ENCODE data around the gene CBLC. TPM values are rescaled to one million over a fixed set of nuclear protein-coding genes. Genes with fewer than 3 reads are reported as not detected.

The CBLC gene
- total and polyA plus RNA-seq, 9 donors = 0.11 to 2.6 (median 1.1) TPM; not detected in 5

Other genes starting within 250 kb of the CBLC start
- gene CEACAM20, start 248.2 kb upstream of the CBLC start, total RNA-seq = not detected
- not detected for gene CEACAM20, start 248.2 kb upstream of the CBLC start, polyA plus RNA-seq (ENCODE audit: insufficient read depth in 1 of 8, insufficient read length in 8 of 8, low replicate concordance in 1 of 8)
- gene IGSF23, start 164.3 kb upstream of the CBLC start, total RNA-seq = not detected
- gene IGSF23, start 164.3 kb upstream of the CBLC start, polyA plus RNA-seq (ENCODE audit: insufficient read depth in 1 of 8, insufficient read length in 8 of 8, low replicate concordance in 1 of 8) = not detected
- gene PVR, start 134.0 kb upstream of the CBLC start, total RNA-seq = 22.3 TPM
- 10 to 100 TPM; 18.4 to 25.6 (median 20.1) TPM for gene PVR, start 134.0 kb upstream of the CBLC start, polyA plus RNA-seq (ENCODE audit: insufficient read depth in 1 of 8, insufficient read length in 8 of 8, low replicate concordance in 1 of 8)
- gene CEACAM19, start 106.4 kb upstream of the CBLC start, total RNA-seq = 2.8 TPM
- 10 to 100 TPM in 1 of 8 donors, 1 to 10 TPM in 7; 4.0 to 11.7 (median 7.1) TPM for gene CEACAM19, start 106.4 kb upstream of the CBLC start, polyA plus RNA-seq (ENCODE audit: insufficient read depth in 1 of 8, insufficient read length in 8 of 8, low replicate concordance in 1 of 8)
- 0.62 TPM for gene CEACAM16, start 78.7 kb upstream of the CBLC start, total RNA-seq
- under 1 TPM; 0.31 to 0.84 (median 0.53) TPM for gene CEACAM16, start 78.7 kb upstream of the CBLC start, polyA plus RNA-seq (ENCODE audit: insufficient read depth in 1 of 8, insufficient read length in 8 of 8, low replicate concordance in 1 of 8)
- 2.7 TPM for gene BCL3, start 29.2 kb upstream of the CBLC start, total RNA-seq
- gene BCL3, start 29.2 kb upstream of the CBLC start, polyA plus RNA-seq (ENCODE audit: insufficient read depth in 1 of 8, insufficient read length in 8 of 8, low replicate concordance in 1 of 8) = 10 to 100 TPM; 10.8 to 19.2 (median 14.5) TPM
- gene BCAM, start 31.2 kb downstream of the CBLC start, total RNA-seq = 81.6 TPM
- gene BCAM, start 31.2 kb downstream of the CBLC start, polyA plus RNA-seq (ENCODE audit: insufficient read depth in 1 of 8, insufficient read length in 8 of 8, low replicate concordance in 1 of 8) = 100 to 1,000 TPM; 122 to 235 (median 205) TPM
- 38.4 TPM for gene NECTIN2, start 68.4 kb downstream of the CBLC start, total RNA-seq
- 10 to 100 TPM; 48.7 to 61.8 (median 54.7) TPM for gene NECTIN2, start 68.4 kb downstream of the CBLC start, polyA plus RNA-seq (ENCODE audit: insufficient read depth in 1 of 8, insufficient read length in 8 of 8, low replicate concordance in 1 of 8)
- gene TOMM40, start 113.4 kb downstream of the CBLC start, total RNA-seq = 24.3 TPM
- gene TOMM40, start 113.4 kb downstream of the CBLC start, polyA plus RNA-seq (ENCODE audit: insufficient read depth in 1 of 8, insufficient read length in 8 of 8, low replicate concordance in 1 of 8) = 10 to 100 TPM; 35.9 to 41.8 (median 37.0) TPM
- gene APOE, start 127.9 kb downstream of the CBLC start, total RNA-seq = 56.7 TPM
- 10 to 100 TPM; 32.7 to 62.3 (median 43.9) TPM for gene APOE, start 127.9 kb downstream of the CBLC start, polyA plus RNA-seq (ENCODE audit: insufficient read depth in 1 of 8, insufficient read length in 8 of 8, low replicate concordance in 1 of 8)
- 25.0 TPM for gene APOC1, start 136.7 kb downstream of the CBLC start, total RNA-seq
- 10 to 100 TPM; 13.5 to 25.2 (median 15.7) TPM for gene APOC1, start 136.7 kb downstream of the CBLC start, polyA plus RNA-seq (ENCODE audit: insufficient read depth in 1 of 8, insufficient read length in 8 of 8, low replicate concordance in 1 of 8)
- not detected for gene APOC4, start 164.3 kb downstream of the CBLC start, total RNA-seq
- not detected for gene APOC4, start 164.3 kb downstream of the CBLC start, polyA plus RNA-seq (ENCODE audit: insufficient read depth in 1 of 8, insufficient read length in 8 of 8, low replicate concordance in 1 of 8)
- 0.44 TPM for gene APOC2, start 168.2 kb downstream of the CBLC start, total RNA-seq
- 1 to 10 TPM in 3 of 8 donors, under 1 TPM in 2, not detected in 3; 0.33 to 8.8 (median 4.5) TPM for gene APOC2, start 168.2 kb downstream of the CBLC start, polyA plus RNA-seq (ENCODE audit: insufficient read depth in 1 of 8, insufficient read length in 8 of 8, low replicate concordance in 1 of 8)
- gene CLPTM1, start 177.5 kb downstream of the CBLC start, total RNA-seq = 18.7 TPM
- gene CLPTM1, start 177.5 kb downstream of the CBLC start, polyA plus RNA-seq (ENCODE audit: insufficient read depth in 1 of 8, insufficient read length in 8 of 8, low replicate concordance in 1 of 8) = 10 to 100 TPM; 45.7 to 64.6 (median 57.2) TPM
- gene RELB, start 223.6 kb downstream of the CBLC start, total RNA-seq = 2.0 TPM
- 1 to 10 TPM; 3.8 to 6.0 (median 5.3) TPM for gene RELB, start 223.6 kb downstream of the CBLC start, polyA plus RNA-seq (ENCODE audit: insufficient read depth in 1 of 8, insufficient read length in 8 of 8, low replicate concordance in 1 of 8)